ENCODE measurements around the gene HLA-A. TPM values are rescaled to one million over a fixed set of nuclear protein-coding genes. Genes with fewer than 3 reads are reported as not detected.

HLA-A gene
- total and polyA plus RNA-seq, 12 donors = 338 to 2,952 (median 1,253) TPM

GRCh38 chr6:29968905-29969304 is 26.6 kb downstream of the HLA-A start:
- no peak for DNase-seq
- Histone ChIP-seq H3K4me1 (replicated peaks in 1 of 2) (peaks cover 33 to 38% of the 10 kb centered on the region in 2 donors), H3K9me3 (replicated peaks in 1 of 3) (no peaks in the 10 kb centered on the region), H3K27me3 (no peaks in the 10 kb centered on the region), H3K27ac (no peak overlapping the region), H3K4me3 (no peak overlapping the region), H3K36me3 (replicated peaks in 1 of 2) (no peaks in the 10 kb centered on the region)
- WGBS, 4 donors = 92 to 99% (median 97%) methylated on average over 2 of the region's 2 CpGs
- TF ChIP-seq CTCF (IDR thresholded peaks at IDR 0.05) = no peak
- no peak for TF ChIP-seq POLR2A (IDR thresholded peaks at IDR 0.05)
- intact Hi-C loops (cut with DNase I) = no loop called here

GRCh38 chr6:29970711-29971110 is 28.4 kb downstream of the HLA-A start:
- WGBS, 4 donors = 38 to 94% (median 79%) methylated on average over 1 to 2 of the region's 2 CpGs
- no peak for TF ChIP-seq POLR2A (IDR thresholded peaks at IDR 0.05)
- no peak for TF ChIP-seq CTCF (IDR thresholded peaks at IDR 0.05)

GRCh38 chr6:29974901-29975560 is 32.7 kb downstream of the HLA-A start:
- H3K4me3 ChIP-seq = peak overlapping the region in 2 of 4 donors; percentile 3 to 64
- 48 to 70% (median 59%) methylated on average over 17 of the region's 17 CpGs for WGBS, 4 donors
- H3K9me3 ChIP-seq (replicated peaks in 1 of 3) = no peaks in the 10 kb centered on the region
- H3K4me1 ChIP-seq (replicated peaks in 1 of 2) = peaks cover 9 to 17% of the 10 kb centered on the region in 2 donors
- H3K27ac ChIP-seq = no peak overlapping the region
- H3K36me3 ChIP-seq (replicated peaks in 1 of 2) = no peaks in the 10 kb centered on the region
- intact Hi-C loops (cut with DNase I) = no loop called here
- no peaks in the 10 kb centered on the region for H3K27me3 ChIP-seq
- TF ChIP-seq POLR2A (IDR thresholded peaks at IDR 0.05) (no peak), CTCF (IDR thresholded peaks at IDR 0.05) (no peak)
- DNase-seq = no peak

More at GRCh38 chr6:29970711-29971110, 28.4 kb downstream of the HLA-A start:
- H3K9me3 ChIP-seq (replicated peaks in 1 of 3) = no peaks in the 10 kb centered on the region
- H3K4me3 ChIP-seq = no peak overlapping the region
- intact Hi-C loops (cut with DNase I) = no loop called here
- H3K4me1 ChIP-seq (replicated peaks in 1 of 2) = peaks cover 28 to 32% of the 10 kb centered on the region in 2 donors
- H3K36me3 ChIP-seq (replicated peaks in 1 of 2) = no peaks in the 10 kb centered on the region
- no peak overlapping the region for H3K27ac ChIP-seq
- DNase-seq = peak in 1 of 7 donors; percentile 47
- no peaks in the 10 kb centered on the region for H3K27me3 ChIP-seq

GRCh38 chr6:29975561-29975907 is 33.2 kb downstream of the HLA-A start:
- DNase-seq = no peak
- TF ChIP-seq CTCF (IDR thresholded peaks at IDR 0.05) = no peak
- no peak for TF ChIP-seq POLR2A (IDR thresholded peaks at IDR 0.05)
- H3K27ac ChIP-seq = no peak overlapping the region

More at GRCh38 chr6:29975561-29975907, 33.2 kb downstream of the HLA-A start:
- H3K27me3 ChIP-seq = no peaks in the 10 kb centered on the region
- H3K4me3 ChIP-seq = peak overlapping the region in 2 of 4 donors; percentile 3 to 64
- H3K36me3 ChIP-seq (replicated peaks in 1 of 2) = no peaks in the 10 kb centered on the region
- peaks cover 9 to 17% of the 10 kb centered on the region in 2 donors for H3K4me1 ChIP-seq (replicated peaks in 1 of 2)
- no peaks in the 10 kb centered on the region for H3K9me3 ChIP-seq (replicated peaks in 1 of 3)
- WGBS, 4 donors = 43 to 55% (median 48%) methylated on average over 25 of the region's 25 CpGs
- intact Hi-C loops (cut with DNase I) = no loop called here

All from adrenal gland (tissue), 12 donors.